ENCODE measurements around the gene CKS1B. TPM values are rescaled to one million over a fixed set of nuclear protein-coding genes. Genes with fewer than 3 reads are reported as not detected.
A peak's percentile ranks its signal among the peaks of the same experiment; 100 is the strongest.

Gene CKS1B
- total RNA-seq, result 23.2 to 34.0 TPM (median 26.8 TPM) in 3 replicates
- long read RNA-seq, transcript CKS1B-201 (3 exons, 759 nt), result major isoform, 23 of 35 reads
- long read RNA-seq, transcript CKS1B-204 (2 exons, 1,166 nt), result minor isoform, 8 of 35 reads
- long read RNA-seq, partial matches to known transcripts, result 0 of 35 reads
- long read RNA-seq, other reads (novel, unspliced or antisense), result 2 of 35 reads

DNA sequence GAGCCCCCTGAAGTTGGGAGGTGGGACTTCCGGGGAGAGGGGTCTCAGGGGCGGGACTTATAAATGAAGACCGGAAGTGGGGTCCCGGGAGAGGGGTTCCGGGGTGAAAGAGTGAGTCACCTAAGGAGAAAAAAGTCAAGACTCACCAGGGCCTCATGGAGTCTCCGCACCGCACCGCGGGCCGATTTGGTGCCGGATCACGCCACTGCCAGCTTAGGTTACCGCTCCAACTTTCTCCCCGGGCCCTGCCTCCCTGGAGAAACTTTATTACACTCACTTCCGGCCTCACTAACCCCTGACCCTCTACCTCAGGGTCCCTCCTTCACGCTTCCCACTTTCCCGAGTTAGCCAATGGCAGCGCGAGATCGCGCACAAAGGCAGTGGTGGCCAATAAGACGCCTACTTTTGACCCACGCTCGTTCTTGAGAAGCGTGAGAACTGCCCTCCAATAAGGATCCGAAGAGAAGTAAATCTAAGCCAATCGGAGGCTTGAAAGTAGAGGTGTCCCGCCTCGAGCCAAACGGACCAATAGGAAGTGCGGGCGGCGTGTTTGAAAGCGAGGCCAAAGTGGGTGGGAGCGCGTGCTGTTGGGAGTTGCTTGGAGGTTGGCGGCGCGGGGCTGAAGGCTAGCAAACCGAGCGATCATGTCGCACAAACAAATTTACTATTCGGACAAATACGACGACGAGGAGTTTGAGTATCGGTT lies at the start of gene CKS1B:
CKS1B (plus strand) TSS at position 580 of the 706 bp plus-strand sequence; CDS start at position 645, 65 bp downstream.
- TF ChIP-seq, protein P1, sequence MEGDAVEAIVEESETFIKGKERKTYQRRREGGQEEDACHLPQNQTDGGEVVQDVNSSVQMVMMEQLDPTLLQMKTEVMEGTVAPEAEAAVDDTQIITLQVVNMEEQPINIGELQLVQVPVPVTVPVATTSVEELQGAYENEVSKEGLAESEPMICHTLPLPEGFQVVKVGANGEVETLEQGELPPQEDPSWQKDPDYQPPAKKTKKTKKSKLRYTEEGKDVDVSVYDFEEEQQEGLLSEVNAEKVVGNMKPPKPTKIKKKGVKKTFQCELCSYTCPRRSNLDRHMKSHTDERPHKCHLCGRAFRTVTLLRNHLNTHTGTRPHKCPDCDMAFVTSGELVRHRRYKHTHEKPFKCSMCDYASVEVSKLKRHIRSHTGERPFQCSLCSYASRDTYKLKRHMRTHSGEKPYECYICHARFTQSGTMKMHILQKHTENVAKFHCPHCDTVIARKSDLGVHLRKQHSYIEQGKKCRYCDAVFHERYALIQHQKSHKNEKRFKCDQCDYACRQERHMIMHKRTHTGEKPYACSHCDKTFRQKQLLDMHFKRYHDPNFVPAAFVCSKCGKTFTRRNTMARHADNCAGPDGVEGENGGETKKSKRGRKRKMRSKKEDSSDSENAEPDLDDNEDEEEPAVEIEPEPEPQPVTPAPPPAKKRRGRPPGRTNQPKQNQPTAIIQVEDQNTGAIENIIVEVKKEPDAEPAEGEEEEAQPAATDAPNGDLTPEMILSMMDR (IDR thresholded peaks at IDR 0.05), result no peak
- peaks cover 33% of the 10 kb centered on the region for H3K4me1 Mint-ChIP-seq (ENCODE audit: low read depth)
- peak; percentile 98 for DNase-seq (ENCODE audit: low spot score)
- H3K27me3 Mint-ChIP-seq (ENCODE audit: low read depth), result no peaks in the 10 kb centered on the region
- H3K27ac Mint-ChIP-seq (ENCODE audit: unreplicated experiment), result no peak within 1 kb of the TSS
- no peak within 1 kb of the TSS for H3K4me3 Mint-ChIP-seq (ENCODE audit: unreplicated experiment)
- H3K9me3 Mint-ChIP-seq (ENCODE audit: low read depth), result no peaks in the 10 kb centered on the region
- peaks cover 2% of the 10 kb centered on the region for H3K36me3 Mint-ChIP-seq (ENCODE audit: low read depth)

DNA sequence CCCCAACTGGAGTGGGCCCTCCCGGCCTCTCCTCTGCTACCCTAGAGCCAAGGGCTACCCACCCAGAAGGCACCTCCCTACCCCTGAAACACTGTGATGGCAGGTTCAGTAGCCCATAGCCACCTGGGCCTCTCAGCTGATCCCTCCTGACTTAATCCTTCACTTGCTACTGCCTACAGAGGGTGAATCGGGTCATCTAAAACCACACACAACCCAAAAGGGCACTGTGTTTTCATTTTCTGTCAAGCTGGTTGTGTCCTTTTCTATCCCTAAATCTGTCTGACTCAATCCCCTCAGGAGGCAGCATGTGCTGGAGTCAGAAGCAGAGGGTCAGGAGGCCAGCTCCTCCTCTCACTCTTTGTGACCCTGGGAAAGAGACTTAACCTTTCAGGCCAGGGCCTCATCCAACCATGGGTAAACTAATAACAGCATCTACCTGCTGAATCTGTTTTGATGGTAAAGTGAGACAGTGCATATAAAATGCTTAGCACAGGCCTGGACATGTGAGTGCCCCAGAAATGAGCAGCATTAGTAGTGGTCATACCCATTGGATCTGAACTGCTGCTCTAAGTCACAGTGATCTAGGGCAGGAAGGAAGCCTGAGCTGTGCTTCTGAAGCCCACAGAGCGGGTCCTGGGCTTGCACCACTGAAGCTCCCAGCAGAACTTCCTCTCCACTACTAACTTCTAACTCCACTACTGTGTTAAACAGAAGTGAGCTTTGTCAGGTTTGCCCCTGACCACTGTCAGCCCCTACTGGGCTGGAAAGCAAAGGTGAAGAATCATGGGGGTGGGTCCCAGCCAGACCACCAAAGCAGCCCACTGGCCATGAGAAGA lies 48.9 kb upstream of the CKS1B start:
- TF ChIP-seq, protein P1 (IDR thresholded peaks at IDR 0.05), result no peak
- Mint-ChIP-seq H3K4me1 (ENCODE audit: low read depth) (no peaks in the 10 kb centered on the region), H3K36me3 (ENCODE audit: low read depth) (peaks cover 34% of the 10 kb centered on the region), H3K4me3 (ENCODE audit: unreplicated experiment) (no peak overlapping the region), H3K27ac (ENCODE audit: unreplicated experiment) (no peak overlapping the region), H3K9me3 (ENCODE audit: low read depth) (no peaks in the 10 kb centered on the region), H3K27me3 (ENCODE audit: low read depth) (no peaks in the 10 kb centered on the region)
- DNase-seq (ENCODE audit: low spot score), result no peak

DNA sequence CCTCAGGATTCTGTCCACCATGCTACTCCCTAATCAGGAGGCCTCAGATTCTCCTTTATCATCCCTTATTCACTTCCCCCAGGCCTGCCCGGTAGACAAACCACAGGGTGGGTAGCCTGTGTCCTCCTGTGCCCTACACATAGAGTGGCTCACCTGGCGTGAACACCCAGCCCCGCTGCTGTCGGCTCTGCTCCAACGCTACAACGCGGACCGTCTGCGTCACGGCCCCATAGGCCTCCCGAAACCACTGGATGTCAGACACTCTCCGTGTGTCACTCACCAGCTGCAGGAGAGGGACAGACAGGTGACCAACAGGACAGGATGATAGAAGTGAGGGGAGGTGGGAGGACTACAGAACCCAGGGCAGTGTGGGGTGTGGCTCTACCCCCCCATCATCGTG lies 48.3 kb upstream of the CKS1B start:
- no peak for DNase-seq (ENCODE audit: low spot score)
- Mint-ChIP-seq H3K27me3 (ENCODE audit: low read depth) (no peaks in the 10 kb centered on the region), H3K4me1 (ENCODE audit: low read depth) (no peaks in the 10 kb centered on the region), H3K9me3 (ENCODE audit: low read depth) (no peaks in the 10 kb centered on the region), H3K36me3 (ENCODE audit: low read depth) (peaks cover 35% of the 10 kb centered on the region), H3K27ac (ENCODE audit: unreplicated experiment) (no peak overlapping the region), H3K4me3 (ENCODE audit: unreplicated experiment) (no peak overlapping the region)
- TF ChIP-seq, protein P1 (IDR thresholded peaks at IDR 0.05), result no peak

DNA sequence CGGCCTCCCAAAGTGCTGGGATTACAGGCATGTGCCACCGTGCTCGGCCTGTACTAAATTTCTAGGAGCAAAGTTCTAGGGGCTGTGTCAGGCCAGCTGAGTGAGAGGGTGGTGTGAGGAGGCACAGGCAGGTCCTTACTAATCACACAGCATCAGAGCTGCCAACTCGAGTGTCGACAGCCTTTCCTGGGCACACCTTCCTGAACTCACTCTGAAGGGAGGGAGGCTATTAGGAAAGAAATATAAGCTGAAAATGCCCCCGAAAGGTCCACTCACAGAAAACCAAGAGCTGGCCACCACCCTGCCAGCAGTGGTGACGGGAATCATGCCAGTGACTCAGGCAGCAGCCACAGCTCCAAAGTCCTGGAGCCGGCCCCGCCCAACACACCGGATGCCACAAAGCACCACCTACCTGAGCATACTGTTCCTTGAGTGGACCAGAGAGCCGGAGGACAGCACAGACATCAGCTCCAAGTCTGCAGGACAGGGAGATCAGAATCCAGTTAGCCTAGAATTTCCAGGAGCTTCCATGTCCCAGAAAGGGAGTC lies 42.5 kb upstream of the CKS1B start:
- TF ChIP-seq, protein P1 (IDR thresholded peaks at IDR 0.05), result no peak
- Mint-ChIP-seq H3K27ac (ENCODE audit: unreplicated experiment) (no peak overlapping the region), H3K4me1 (ENCODE audit: low read depth) (peaks cover 13% of the 10 kb centered on the region), H3K9me3 (ENCODE audit: low read depth) (no peaks in the 10 kb centered on the region), H3K4me3 (ENCODE audit: unreplicated experiment) (no peak overlapping the region), H3K36me3 (ENCODE audit: low read depth) (peaks cover 18% of the 10 kb centered on the region), H3K27me3 (ENCODE audit: low read depth) (no peaks in the 10 kb centered on the region)
- no peak for DNase-seq (ENCODE audit: low spot score)

Measured in chondrocyte (in vitro differentiated cells).